ENCODE measurements around the gene LPO.

The LPO gene

GRCh38 chr17:58302919-58303585 lies 64.7 kb downstream of the LPO start:
- DNase-seq (ENCODE audit: low read depth in 3 of 3, low spot score in 1 of 3), result no peak

- DNase-seq (ENCODE audit: low read depth in 3 of 3, low spot score in 1 of 3), result peak in 2 of 3 donors; percentile 28 to 49
Measured at GRCh38 chr17:58303971-58304749, 65.8 kb downstream of the LPO start.

- DNase-seq (ENCODE audit: low read depth in 3 of 3, low spot score in 1 of 3), result no peak
Measured at GRCh38 chr17:58304750-58305486, 66.5 kb downstream of the LPO start.

GRCh38 chr17:58305626-58306025 lies 67.2 kb downstream of the LPO start:
- DNase-seq (ENCODE audit: low read depth in 3 of 3, low spot score in 1 of 3), result no peak

- DNase-seq (ENCODE audit: low read depth in 3 of 3, low spot score in 1 of 3), result no peak
Measured at GRCh38 chr17:58306131-58306951, 68.0 kb downstream of the LPO start.

- no peak for DNase-seq (ENCODE audit: low read depth in 3 of 3, low spot score in 1 of 3)
Measured at GRCh38 chr17:58307468-58308172, 69.2 kb downstream of the LPO start.

GRCh38 chr17:58308173-58308984 lies 70.0 kb downstream of the LPO start:
- no peak for DNase-seq (ENCODE audit: low read depth in 3 of 3, low spot score in 1 of 3)

- no peak for DNase-seq (ENCODE audit: low read depth in 3 of 3, low spot score in 1 of 3)
Measured at GRCh38 chr17:58308985-58309917, 70.9 kb downstream of the LPO start.

GRCh38 chr17:58309918-58310259 lies 71.5 kb downstream of the LPO start:
- no peak for DNase-seq (ENCODE audit: low read depth in 3 of 3, low spot score in 1 of 3)

- DNase-seq (ENCODE audit: low read depth in 3 of 3, low spot score in 1 of 3), result no peak
Measured at GRCh38 chr17:58310511-58311428, 72.4 kb downstream of the LPO start.

GRCh38 chr17:58311429-58311894 lies 73.1 kb downstream of the LPO start:
- DNase-seq (ENCODE audit: low read depth in 3 of 3, low spot score in 1 of 3), result no peak

- DNase-seq (ENCODE audit: low read depth in 3 of 3, low spot score in 1 of 3), result no peak
Measured at GRCh38 chr17:58312021-58312630, 73.7 kb downstream of the LPO start.

- no peak for DNase-seq (ENCODE audit: low read depth in 3 of 3, low spot score in 1 of 3)
Measured at GRCh38 chr17:58312829-58313228, 74.4 kb downstream of the LPO start.

GRCh38 chr17:58313815-58314705 lies 75.7 kb downstream of the LPO start:
- no peak for DNase-seq (ENCODE audit: low read depth in 3 of 3, low spot score in 1 of 3)

GRCh38 chr17:58314706-58315015 lies 76.3 kb downstream of the LPO start:
- DNase-seq (ENCODE audit: low read depth in 3 of 3, low spot score in 1 of 3), result no peak

GRCh38 chr17:58315281-58315711 lies 76.9 kb downstream of the LPO start:
- no peak for DNase-seq (ENCODE audit: low read depth in 3 of 3, low spot score in 1 of 3)

Data from stimulated activated CD4-positive, alpha-beta T cell treated with anti-CD3 and anti-CD28 coated beads, TNF-alpha, amount 100 ng/mL, for 1 hour (primary cell).